ENCODE measurements around the gene SLC5A8.
A peak's percentile ranks its signal among the peaks of the same experiment; 100 is the strongest.

SLC5A8 gene, protein sequence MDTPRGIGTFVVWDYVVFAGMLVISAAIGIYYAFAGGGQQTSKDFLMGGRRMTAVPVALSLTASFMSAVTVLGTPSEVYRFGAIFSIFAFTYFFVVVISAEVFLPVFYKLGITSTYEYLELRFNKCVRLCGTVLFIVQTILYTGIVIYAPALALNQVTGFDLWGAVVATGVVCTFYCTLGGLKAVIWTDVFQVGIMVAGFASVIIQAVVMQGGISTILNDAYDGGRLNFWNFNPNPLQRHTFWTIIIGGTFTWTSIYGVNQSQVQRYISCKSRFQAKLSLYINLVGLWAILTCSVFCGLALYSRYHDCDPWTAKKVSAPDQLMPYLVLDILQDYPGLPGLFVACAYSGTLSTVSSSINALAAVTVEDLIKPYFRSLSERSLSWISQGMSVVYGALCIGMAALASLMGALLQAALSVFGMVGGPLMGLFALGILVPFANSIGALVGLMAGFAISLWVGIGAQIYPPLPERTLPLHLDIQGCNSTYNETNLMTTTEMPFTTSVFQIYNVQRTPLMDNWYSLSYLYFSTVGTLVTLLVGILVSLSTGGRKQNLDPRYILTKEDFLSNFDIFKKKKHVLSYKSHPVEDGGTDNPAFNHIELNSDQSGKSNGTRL

DNA sequence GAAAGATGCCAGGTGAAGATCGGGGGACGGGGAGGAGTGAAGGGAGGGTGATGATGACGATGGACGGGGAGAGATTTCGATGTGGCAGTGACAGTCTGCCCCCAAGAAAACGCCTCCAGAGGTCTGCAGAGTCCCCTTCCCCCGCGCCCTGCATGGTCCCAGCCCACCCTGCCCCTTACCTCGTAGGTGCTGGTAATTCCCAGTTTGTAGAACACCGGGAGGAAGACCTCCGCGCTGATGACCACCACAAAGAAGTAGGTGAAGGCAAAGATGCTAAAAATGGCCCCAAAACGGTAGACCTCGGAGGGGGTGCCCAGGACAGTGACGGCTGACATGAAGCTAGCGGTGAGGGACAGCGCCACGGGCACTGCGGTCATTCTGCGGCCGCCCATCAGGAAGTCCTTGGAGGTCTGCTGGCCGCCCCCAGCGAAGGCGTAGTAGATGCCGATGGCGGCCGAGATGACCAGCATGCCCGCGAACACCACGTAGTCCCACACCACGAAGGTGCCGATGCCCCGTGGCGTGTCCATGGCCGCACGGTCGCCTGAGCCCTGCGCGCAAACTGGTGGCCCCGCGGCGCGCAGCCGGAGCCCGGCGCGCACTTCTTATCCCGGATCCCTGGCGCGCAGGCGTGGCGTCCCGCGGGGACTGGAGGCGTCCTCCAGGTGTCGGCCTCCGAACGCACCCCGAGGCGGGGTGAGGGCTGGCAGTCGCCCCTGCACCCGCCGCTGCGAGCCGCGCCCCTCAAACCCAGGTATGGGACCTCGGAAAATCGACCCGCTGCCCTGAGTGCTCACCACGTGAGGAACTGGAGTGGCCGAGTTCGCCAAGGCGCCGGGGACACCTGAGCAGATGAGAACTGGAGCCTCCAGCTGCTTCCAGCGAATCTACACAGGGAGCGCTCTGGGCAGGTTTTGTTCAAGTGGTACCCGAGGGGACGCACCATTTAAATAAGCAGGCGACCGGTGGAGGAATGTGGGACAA is at the start of gene SLC5A8:
SLC5A8 (minus strand) TSS at position 920 of the 984 bp plus-strand sequence; CDS start at position 530, 390 bp downstream.
- no peak for DNase-seq (ENCODE audit: low spot score)

DNA sequence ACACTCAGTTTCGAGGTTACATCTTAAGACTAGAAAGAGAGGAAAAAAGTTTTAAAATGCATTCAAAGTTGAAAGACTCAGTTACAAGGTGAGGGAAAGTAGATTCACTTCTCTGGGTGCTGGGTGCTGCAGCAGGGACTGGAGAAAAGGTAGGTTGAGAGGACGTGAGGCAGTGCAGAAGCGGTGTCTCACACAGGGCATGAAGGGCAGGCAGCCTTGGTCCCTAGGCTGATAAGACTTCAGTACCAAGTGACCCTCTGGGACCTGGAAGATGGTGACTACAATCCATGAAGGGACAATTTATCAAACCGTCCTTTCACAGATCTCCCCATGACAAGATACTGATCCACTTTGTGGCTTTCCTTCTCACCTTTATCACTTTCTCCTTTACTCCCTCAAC is 47.3 kb upstream of the SLC5A8 start:
- DNase-seq (ENCODE audit: low spot score) = no peak

DNA sequence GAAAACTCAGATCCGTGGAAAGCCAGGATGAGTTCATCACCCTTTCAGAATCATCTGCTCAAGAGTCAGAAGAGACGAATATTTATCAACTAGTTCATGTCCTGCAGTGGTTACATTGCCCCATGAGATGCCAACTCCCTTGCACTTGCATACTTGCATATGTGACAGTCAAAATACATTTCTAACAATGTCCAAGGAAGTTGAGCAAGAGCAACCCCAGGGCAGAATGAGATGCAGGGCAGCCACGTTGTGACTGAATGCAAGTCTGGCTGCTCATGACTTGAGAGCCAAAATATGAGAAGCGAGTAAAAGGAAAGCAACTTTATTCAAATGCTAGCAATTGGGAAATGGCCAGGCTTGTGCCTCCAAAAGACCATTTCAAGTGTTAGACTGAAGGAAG is 46.2 kb upstream of the SLC5A8 start:
- no peak for DNase-seq (ENCODE audit: low spot score)

DNA sequence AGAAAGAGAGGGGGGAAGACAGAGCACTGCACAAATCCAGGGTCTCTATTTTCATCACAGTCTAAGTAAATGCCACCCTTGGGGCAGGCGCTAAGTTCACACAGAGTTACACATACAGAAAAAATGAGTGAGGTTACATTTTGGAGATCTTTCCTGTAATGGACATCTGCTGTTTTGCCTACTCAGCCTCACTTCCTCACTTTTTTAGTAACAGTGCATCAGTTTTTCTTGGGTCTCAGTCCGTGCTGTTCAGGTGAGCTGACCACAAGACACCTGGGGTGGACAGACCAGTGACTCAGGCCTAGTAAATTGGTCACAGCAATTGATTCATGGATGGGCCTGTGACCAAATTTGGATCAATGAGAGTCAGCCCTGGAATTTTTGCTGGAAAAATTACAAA is 33.6 kb upstream of the SLC5A8 start:
- no peak for DNase-seq (ENCODE audit: low spot score)

DNA sequence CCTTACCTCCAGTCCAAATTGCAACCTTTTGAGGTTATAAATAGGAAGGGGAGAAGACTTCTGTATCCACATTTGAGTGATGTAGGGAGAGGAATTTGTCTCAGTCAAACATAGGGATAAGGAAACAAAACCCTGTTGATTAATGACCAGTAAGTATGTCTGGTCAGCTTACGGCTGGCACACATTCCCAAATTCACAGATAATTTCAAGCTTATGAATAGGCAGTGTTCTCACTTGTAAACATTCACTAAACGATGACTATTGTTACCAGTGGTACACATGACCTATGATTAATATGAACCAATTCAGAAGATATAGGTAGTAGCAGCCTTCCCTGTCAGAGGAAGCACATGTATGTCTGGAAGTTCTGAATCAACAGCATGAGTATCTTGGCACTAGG is 33.0 kb upstream of the SLC5A8 start:
- no peak for DNase-seq (ENCODE audit: low spot score)

DNA sequence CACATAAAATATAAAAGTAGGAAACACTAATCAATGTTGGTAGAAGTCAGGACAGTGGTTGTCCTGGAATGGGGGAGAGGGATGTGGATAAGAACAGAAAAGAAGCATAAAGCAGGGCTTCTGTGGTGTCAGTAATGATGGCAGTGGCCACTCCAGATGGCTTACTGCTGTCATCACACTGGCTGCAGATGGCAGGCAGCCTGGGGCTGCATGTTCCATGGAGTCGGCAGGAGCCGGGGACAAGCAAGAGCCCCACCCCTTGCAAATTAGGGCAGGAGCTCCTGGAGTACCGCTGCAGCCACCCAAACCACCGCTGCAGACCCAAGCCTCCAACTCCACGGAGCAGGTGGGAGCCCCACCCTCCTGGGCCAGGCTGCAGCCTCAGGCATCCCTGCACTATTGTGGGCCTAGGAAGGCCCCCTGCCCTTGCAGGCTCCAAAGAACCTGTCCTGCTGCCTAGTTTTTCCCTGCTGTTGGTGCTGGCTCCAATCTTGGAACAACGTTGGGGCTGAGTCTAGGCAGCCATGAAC is 28.8 kb upstream of the SLC5A8 start:
- no peak for DNase-seq (ENCODE audit: low spot score)

DNA sequence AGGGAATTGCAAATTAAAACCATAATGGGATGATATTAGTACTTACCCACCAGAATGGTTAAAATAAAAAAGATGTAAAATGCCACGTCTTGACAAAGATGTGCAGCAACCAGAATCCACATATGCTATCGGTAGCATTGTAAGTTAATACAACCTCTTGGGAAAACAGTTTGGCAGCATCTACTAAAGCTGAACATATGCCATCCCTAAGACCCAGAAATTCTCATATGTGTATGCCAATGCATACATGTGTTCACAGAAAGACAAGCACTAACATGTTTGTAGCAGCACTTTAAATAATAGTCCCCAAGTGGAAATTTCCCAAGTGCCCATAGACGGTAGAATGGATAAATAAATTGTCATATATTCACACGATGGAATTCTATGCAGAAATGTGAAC is 28.3 kb upstream of the SLC5A8 start:
- DNase-seq (ENCODE audit: low spot score) = no peak

DNA sequence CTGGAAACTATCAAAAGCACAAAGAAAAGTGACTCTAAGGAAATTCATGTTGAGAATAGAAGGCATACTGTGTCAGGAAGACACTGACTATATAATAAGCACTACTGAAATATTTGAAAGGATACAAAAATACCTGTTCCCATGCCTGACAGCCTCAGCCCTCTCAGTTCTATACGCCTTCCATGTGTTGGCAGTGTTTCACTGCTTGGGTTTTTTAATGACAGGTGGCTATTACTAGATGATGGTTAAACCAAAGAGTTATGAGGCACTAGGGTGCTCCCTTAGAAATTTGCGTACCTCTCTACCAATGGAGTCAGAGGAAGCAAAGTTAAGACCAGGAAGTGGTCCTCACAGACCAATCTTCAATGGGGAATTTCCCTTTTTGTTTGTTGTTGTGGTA is 25.6 kb upstream of the SLC5A8 start:
- DNase-seq (ENCODE audit: low spot score) = no peak

DNA sequence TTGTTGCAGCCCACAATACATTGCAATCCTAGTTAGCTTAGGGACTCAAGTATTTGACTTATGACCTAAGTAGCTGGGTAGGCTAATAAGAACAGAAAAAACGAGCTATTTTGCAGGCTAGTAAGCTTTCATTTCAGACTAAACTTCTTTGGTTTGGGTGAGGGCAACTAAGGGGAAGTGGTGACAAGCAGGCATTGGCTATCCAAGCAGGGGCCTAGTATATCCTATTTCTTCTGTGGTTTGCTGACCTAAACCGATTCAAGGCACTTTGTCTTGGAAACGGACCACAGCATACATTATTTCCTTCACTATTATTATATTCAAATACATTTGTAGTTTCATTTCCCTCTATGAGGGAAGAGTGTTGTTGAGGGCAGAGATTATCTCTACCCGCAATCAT is 21.6 kb upstream of the SLC5A8 start:
- DNase-seq (ENCODE audit: low spot score) = no peak

DNA sequence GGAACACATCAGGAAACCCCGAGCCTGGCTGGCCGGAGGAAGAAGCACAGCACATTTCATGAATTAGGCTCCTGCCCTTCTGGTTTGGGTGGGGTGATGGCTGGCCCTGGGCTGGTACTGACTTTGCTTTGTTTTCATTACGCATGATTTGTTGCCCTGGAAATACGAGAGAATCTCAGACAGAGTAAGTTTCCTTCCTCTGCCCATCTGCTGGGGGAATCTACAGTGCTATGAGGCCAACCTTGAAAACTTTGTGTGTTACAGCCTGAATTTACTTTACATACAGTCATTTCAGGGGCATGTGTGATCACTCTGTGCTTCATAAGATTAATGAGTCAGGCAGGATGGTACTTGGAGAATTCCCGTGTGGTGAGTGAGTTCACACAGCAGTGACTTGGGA is 20.5 kb upstream of the SLC5A8 start:
- peak; percentile 67 for DNase-seq (ENCODE audit: low spot score)

DNA sequence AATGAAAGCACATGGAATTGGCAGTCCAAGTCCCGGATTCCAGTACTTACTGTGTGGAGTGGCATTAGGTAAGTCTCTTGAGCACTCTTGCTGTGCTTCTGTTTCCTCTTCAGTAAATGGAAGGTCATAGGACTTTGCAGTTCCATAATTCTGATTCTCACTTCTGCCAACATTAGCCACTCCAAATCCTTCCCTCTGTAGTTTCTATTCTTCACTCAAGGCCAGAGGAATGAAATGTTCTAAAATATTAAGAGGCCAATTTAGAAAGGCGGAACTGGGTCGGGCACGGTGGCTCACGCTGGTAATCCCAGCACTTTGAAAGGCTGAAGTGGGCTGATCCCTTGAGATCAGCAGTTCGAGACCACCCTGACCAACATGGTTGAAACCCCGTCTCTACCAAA is 19.8 kb upstream of the SLC5A8 start:
- DNase-seq (ENCODE audit: low spot score) = no peak

DNA sequence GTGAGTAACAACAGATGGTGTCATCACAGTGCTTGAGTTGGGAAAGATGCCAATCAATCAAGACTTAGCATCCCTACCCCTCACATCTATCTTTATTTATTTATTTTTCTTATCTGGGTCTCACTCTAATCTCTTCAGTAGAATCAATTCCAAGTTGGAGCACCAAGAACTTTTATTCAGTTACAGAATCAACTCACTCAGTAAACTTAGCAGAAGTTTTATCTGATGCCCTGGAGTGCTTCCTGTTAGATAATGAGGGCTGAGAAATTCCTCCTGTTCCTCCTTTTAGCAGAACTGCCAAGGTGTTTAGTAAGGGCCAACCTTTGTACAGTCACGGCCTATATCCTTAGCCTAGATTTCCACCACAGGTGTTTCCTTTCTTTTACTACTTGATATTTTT is 11.3 kb upstream of the SLC5A8 start:
- no peak for DNase-seq (ENCODE audit: low spot score)

DNA sequence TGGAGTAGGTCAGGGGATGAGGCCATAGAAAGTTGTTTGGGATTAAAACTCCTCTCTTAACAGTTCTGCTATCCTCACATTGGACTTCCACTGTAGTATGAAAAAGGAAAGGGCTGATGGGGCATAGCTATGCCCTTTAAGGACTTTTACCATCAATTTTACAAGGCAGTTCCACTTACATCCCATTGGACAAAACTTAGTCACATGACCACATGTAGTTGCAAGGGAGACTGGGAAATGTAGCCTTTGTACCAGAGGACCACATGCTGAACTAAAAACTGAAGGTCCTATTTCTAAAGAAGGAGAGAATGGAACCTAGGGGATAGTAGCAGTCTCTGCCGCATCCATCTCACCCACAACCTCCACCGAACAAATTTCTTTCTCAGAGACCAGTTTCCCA is 6.8 kb upstream of the SLC5A8 start:
- DNase-seq (ENCODE audit: low spot score) = no peak

DNA sequence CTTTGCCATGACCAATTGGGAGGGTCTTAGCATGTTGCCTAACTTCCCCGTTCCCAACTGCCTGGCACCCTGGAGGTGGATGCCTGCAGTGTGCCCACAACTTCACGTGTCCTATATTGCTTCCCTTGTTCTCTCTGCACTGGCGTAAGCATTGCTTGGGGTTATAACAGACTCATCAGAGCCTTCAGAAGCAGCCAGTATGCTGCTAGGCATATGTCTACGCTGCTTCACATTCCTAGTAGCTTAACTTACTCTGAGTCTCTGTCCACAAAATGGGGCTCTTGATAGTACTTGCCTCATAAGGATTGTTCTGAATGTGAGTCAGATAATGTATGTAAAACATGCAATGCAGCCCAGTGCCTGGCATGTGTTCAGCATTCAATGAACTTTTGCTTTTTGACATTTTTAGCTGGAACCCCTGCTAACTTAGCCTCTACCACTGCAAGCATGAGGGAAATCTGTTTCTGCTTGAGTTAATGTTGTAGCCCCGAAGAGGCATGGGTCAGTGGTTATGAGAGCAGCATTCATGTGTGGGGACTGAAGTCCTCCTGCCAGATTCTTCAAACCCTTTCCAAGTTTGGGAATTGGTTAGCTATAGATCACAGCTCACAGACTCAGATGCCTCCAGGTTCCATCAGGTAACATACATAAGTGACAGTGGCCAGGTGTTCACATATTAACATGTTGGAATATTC is 2.8 kb downstream of the SLC5A8 start:
- DNase-seq (ENCODE audit: low spot score) = no peak

DNA sequence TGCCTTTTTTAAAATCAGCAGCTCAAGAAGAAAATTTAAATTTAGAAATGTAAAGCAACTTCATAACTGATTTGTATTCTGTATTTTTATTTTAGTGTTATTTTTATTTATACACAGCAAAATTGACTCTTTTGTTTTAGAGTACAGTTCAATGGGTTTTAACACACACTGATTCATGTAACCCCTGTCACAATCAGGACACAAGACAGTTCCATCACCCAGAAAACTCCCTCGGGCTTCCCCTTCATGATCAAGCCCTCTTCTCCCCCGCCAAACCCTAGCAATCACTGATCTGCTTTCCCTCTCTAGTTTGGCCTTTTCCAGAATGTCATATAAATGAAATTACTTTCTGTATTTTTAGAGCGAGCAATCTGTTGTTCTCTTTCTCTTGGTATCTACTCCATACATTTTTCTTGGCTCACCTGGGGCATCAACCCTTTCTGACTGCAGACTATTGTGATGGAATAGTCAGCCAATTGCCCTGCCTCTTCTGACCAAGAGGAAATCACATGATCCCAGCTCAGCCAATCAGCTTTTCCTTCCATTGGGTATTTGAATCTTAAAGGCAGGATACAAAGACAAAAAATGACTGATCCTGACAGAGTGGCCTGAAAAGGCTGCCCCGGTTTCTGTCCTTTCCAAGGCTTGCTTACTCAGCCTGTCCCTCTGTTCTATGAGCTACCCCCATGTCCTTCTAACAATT is 5.3 kb downstream of the SLC5A8 start:
- no peak for DNase-seq (ENCODE audit: low spot score)

DNA sequence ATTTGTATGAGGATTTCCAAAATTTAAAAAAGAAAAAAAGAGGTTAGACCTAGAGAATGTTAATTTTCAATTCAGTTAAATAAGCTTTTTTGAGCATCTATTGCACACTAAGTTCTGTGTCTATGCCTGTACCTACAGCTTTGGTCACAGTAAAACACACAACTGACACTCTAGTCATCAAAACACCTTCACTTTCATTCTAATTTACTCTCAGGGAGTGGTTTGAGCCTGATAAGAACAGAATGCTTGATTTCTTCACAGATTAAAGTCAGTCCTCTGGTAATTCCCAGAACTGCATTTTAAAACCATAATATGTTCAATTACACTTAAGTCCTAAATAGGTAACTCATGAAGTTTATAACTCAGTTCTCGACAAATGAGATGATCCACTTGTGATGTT is 9.2 kb downstream of the SLC5A8 start:
- no peak for DNase-seq (ENCODE audit: low spot score)

DNA sequence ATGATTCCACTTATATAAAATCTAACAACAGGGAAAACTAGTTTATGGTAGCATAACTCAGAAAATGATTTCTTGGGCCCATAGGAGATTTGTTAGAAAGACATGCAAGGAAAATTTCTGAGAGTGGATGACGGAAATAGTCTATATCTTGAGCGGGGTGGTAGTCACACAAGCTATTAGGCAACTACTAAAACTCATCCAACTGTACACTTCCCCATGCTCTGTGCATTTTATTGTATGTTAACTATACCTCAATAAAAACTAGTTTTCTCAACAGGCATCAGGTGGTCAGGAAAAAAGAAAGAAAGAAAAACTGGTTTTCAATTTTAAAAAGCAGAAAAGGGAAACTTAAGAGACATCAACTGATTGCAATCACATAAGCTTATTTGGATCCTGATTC is 9.9 kb downstream of the SLC5A8 start:
- DNase-seq (ENCODE audit: low spot score) = no peak

DNA sequence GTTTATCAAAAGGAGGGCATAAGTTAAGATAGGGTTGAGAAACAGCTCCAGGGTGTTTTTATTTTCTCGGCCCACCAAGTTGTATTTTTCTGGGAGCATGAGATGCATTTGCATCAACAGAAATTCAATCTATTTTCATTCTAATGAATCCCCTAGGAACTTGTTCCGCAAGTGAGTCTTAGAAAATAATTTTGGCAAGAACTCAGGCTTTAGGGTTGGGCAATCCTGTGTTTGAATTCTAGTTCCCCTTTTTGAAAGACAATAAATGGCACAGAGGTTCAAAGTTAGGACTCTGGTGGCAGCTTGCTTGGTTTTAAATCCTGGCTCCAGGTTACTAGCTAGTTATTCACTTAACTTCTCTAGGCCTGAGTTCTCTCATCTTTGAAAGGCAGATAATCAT is 23.7 kb downstream of the SLC5A8 start:
- DNase-seq (ENCODE audit: low spot score) = no peak

DNA sequence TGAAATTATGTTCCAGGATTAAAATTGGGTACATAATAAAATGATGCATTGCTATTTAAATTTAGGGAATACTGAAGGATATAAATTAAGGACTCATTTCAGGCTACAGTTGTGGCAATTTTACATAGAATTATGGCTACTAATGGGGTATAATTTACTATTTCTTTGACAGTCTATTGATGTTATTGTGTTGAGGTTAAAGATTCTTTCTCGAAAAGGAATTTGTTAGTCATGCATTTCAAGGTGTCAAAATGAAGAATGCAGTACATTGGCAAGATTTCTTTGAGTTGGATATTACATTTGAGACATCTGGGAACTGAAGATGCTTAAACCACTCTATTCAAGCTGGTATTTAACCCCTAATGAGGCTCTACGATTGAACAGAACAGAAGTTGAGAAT is 28.3 kb downstream of the SLC5A8 start:
- peak; percentile 13 for DNase-seq (ENCODE audit: low spot score)

DNA sequence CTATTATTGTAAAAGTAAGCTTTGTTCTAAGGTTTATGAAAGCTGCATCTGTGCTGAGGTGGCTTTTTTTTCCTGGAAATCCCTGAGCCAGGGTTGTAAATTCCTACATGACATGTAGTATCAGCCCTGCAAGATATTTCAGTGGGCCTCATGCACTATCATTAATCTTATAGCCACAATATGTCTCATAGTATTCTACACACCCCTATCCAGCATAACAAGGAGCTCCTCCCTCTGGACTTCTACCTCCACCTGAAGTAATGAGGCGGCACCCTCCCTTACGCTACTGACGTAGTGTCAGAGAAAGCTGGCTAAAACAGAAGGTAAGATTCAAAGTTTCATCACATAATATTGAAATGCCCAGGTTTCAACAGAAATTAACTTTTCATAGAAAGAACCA is 35.5 kb downstream of the SLC5A8 start:
- no peak for DNase-seq (ENCODE audit: low spot score)

DNA sequence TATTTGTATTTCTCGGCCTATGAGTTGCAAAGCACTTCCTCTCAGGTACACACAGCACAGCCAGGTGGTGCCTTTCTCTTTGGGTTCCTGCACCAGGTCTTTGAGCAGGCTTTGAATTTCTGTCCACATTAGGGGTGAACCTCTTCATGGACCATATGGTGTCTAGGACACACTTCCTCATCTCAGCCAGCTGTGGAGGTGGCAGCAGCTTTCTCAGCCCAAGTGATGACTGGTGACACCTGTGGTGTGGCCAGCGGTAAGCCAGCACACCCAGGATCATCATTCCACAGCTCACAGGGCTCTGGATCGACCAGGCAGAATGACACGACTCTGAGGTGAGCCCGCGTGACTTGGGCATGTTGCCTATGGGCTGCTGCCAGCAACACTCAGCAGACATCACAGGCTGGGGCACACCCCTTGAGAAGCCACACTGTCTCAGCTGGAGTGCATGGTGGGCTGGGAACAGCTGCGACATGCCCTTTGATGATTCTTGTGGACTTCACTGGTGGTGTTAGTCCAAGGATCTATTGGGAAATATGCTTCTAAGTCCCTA is 36.8 kb downstream of the SLC5A8 start:
- DNase-seq (ENCODE audit: low spot score) = no peak
